HG02938 (cell line): ENCODE measurements around the gene SLC8A2.
"Not testable (repeated sequence)": the region's sequence is repeated elsewhere in the genome, so short reads cannot be mapped to it uniquely, and the experiment has no call there.

Experiments
- ATAC-seq: cut with Tn5 transposase; IDR thresholded peaks from one replicate; pipeline ENCODE4 v1.9.1; 2021; ENCODE audit warnings: mild to moderate bottlenecking, moderate library complexity; ENCODE audit not compliant: unreplicated experiment

Gene SLC8A2

GRCh38 chr19:47487551-47488515 lies 16.1 kb upstream of the SLC8A2 start:
- no peak for ATAC-seq

GRCh38 chr19:47486900-47487299 lies 15.2 kb upstream of the SLC8A2 start:
- ATAC-seq, result no peak

- not testable (repeated sequence) for ATAC-seq
These were observed 14.5 kb upstream of the SLC8A2 start for GRCh38 chr19:47486220-47486619.

GRCh38 chr19:47485210-47485609 lies 13.5 kb upstream of the SLC8A2 start:
- no peak for ATAC-seq

GRCh38 chr19:47483800-47484690 lies 12.4 kb upstream of the SLC8A2 start, which contains the start of gene KPTN:
TSS of gene KPTN (minus strand) at chr19:47484219. CDS start at chr19:47484160, 59 bp downstream.
- peak; percentile 70 for ATAC-seq

GRCh38 chr19:47483200-47483599 lies 11.5 kb upstream of the SLC8A2 start:
- ATAC-seq, result no peak

GRCh38 chr19:47481460-47482052 lies 9.9 kb upstream of the SLC8A2 start:
- ATAC-seq, result no peak

GRCh38 chr19:47480658-47481057 lies 9.0 kb upstream of the SLC8A2 start:
- no peak for ATAC-seq

- ATAC-seq, result no peak
These were observed 8.2 kb upstream of the SLC8A2 start for GRCh38 chr19:47479701-47480503.

GRCh38 chr19:47476438-47476972 lies 4.8 kb upstream of the SLC8A2 start:
- ATAC-seq, result no peak

GRCh38 chr19:47475465-47475864 lies 3.8 kb upstream of the SLC8A2 start:
- no peak for ATAC-seq

GRCh38 chr19:47473336-47473735 lies 1.6 kb upstream of the SLC8A2 start:
- no peak for ATAC-seq

GRCh38 chr19:47471381-47471732 lies 336 bp downstream of the SLC8A2 start:
- ATAC-seq, result no peak

- no peak for ATAC-seq
These were observed 1.1 kb downstream of the SLC8A2 start for GRCh38 chr19:47470447-47471195.

- ATAC-seq, result no peak
These were observed 2.0 kb downstream of the SLC8A2 start for GRCh38 chr19:47469719-47470118.

GRCh38 chr19:47469363-47469700 lies 2.4 kb downstream of the SLC8A2 start:
- no peak for ATAC-seq

GRCh38 chr19:47467914-47468313 lies 3.8 kb downstream of the SLC8A2 start:
- ATAC-seq, result no peak

- ATAC-seq, result no peak
These were observed 5.7 kb downstream of the SLC8A2 start for GRCh38 chr19:47465957-47466356.

- ATAC-seq, result no peak
These were observed 6.8 kb downstream of the SLC8A2 start for GRCh38 chr19:47464675-47465419.
